Activated naive CD4-positive, alpha-beta T cell treated with anti-CD3 and anti-CD28 coated beads for 36 hours (primary cell): ENCODE results near the gene CTTN. TPM values are rescaled to one million over a fixed set of nuclear protein-coding genes. Genes with fewer than 3 reads are reported as not detected.

ENCODE experiments used
- CTCF ChIA-PET: fragments of 350-600 bp; sonication (Branson Sonifier 250); formaldehyde crosslinking; loops from one replicate; lab custom pipeline; 2021; ENCODE audit warnings: antibody characterized with exemption; lab: Charles Lee
- DNase-seq: peaks from one replicate; pipeline ENCODE4 v3.0.0-alpha.2; 2020
- H3K27ac Mint-ChIP-seq: one replicate; pipeline ENCODE4 v1.8.0; 2021; ENCODE audit warnings: mild to moderate bottlenecking, mixed read lengths
- H3K27me3 Mint-ChIP-seq: one replicate; pipeline ENCODE4 v1.8.0; 2021; ENCODE audit warnings: low read depth, mixed read lengths
- H3K36me3 Mint-ChIP-seq: one replicate; pipeline ENCODE4 v1.8.0; 2021; ENCODE audit warnings: low read depth, mixed read lengths
- H3K4me1 Mint-ChIP-seq: one replicate; pipeline ENCODE4 v1.8.0; 2021; ENCODE audit warnings: low read depth, mixed read lengths
- H3K4me3 Mint-ChIP-seq: one replicate; pipeline ENCODE4 v1.8.0; 2021; ENCODE audit warnings: mild to moderate bottlenecking, moderate library complexity, mixed read lengths
- H3K9me3 Mint-ChIP-seq: one replicate; pipeline ENCODE4 v1.8.0; 2021; ENCODE audit warnings: mixed read lengths
- intact Hi-C: fragments of 100-400 bp; cut with micrococcal nuclease; formaldehyde crosslinking; loops from one replicate; pipeline ENCODE4 v1.15.1; 2023
- total RNA-seq, 2 experiments: library from RNA; stranded (reverse); gene quantifications; one replicate each; pipeline ENCODE4 v1.2.3, GENCODE V29; 2021

CTTN gene
- total RNA-seq, 2 experiments from 2014 or later = 44.8 to 52.7 TPM

DNA sequence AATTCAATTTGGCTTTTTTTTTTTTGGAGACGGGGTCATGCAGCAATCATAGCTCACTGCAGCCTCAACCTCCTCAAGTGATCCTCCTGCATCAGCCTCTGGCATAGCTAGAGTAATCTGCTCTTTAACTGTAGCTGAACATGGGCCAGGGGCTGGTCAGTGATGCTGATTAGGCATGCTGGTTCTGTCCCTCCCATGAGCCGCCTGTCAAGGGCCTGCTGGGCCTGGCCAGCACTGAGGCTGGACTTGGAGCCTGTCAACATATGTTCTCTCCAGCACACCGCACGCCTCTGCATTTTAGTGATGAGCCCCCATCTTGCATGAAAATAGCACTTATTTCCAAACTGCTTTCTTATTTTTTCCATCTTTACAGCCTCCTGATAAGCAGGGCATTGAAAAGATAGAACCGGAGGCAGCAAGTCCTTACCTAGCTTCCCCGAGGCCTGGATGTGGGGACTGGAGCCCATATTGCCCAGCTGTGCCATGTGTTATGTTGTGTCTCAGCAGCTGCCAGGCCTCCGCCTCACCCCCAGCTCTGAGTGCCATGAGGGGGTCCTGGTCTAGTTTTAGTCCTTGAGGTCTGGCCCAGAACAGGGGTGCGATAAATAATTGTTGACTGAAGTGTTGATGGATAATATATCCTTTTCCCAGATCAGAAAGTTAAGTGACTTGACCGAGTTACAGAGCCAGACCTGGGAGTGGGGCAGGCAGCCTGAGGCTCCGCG, 80.0 kb downstream of the CTTN start:
- DNase-seq = no peak
- no peak overlapping the region for H3K27ac Mint-ChIP-seq
- H3K4me1 Mint-ChIP-seq = no peaks in the 10 kb centered on the region
- H3K4me3 Mint-ChIP-seq = no peak overlapping the region
- CTCF ChIA-PET = no interaction called here
- H3K27me3 Mint-ChIP-seq = no peaks in the 10 kb centered on the region
- H3K9me3 Mint-ChIP-seq = no peaks in the 10 kb centered on the region
- intact Hi-C loops = no loop called here
- H3K36me3 Mint-ChIP-seq = no peaks in the 10 kb centered on the region

- CTCF ChIA-PET = no interaction called here
- Mint-ChIP-seq H3K9me3 (no peaks in the 10 kb centered on the region), H3K36me3 (no peaks in the 10 kb centered on the region), H3K4me3 (no peak overlapping the region), H3K4me1 (no peaks in the 10 kb centered on the region), H3K27me3 (no peaks in the 10 kb centered on the region), H3K27ac (no peak overlapping the region)
- intact Hi-C loops = no loop called here
- DNase-seq = no peak
Measured at GRCh38 chr11:70480711-70481110, 82.4 kb downstream of the CTTN start.

DNA sequence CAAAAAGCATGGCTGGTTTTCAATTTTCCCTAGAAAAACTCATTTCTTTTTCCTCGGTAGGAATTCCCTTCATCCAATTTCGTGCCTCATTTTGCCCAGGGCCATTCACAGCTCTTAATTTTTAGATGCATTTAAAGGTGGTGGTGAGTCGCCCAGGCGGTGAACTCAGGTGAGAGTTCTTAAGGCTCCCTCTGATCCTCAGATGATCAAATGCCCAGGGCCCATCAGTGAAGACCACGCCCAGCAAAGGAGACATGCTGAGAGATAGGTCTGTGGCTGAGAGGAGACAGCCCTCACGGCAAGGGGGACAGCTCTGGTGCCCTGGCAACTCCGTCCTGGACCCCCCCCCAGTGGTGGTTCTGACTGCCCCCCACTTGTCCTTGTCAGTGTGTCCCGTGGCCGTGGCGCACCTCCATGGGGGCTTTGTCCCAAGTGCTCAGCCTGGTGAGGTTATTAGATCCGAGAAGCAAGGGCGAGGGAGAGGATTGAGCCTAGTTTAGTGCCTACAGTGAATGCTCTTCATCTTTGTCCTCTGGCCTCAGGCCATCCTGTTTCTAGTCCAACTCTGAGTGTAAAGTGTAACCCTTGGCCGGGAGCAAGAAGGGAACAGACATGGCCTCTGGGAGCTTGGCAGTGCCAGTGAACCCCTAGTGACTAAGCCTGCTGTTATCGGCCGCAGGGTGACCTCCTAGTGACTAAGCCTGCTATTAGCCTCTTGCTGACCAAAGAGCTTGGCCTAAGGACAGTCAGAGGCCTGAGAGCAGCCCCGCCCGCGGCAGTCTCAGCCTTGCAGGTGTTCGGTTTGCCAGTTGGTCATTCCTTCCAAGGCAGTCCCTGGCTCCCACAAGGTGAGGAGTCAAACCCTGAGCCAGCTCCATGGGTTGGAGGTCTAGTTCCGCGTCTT, 83.5 kb downstream of the CTTN start:
- Mint-ChIP-seq H3K27ac (no peak overlapping the region), H3K27me3 (no peaks in the 10 kb centered on the region), H3K36me3 (no peaks in the 10 kb centered on the region), H3K4me3 (no peak overlapping the region), H3K4me1 (no peaks in the 10 kb centered on the region), H3K9me3 (no peaks in the 10 kb centered on the region)
- CTCF ChIA-PET = no interaction called here
- no peak for DNase-seq
- intact Hi-C loops = no loop called here

DNA sequence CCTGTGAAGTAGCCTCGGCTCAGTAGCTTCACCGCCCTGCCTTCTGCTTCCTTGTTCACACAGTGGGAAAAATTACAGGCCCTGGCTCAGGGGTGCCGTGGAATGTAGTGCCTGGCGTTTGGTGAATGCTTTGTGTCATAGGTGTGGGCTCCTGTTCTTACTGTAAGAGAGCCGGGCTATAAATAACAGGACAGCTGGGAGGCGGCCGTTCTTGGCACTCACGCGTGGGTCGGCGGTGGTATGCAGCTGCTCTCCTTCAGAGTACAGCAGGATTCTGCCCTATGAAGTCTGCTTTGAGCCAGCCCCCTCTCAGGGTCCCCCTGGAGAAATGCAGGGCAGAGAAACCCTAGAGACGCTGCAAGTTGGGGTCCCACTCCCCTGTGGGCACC, 84.2 kb downstream of the CTTN start:
- Mint-ChIP-seq H3K9me3 (no peaks in the 10 kb centered on the region), H3K4me1 (no peaks in the 10 kb centered on the region), H3K27ac (no peak overlapping the region), H3K4me3 (no peak overlapping the region), H3K27me3 (no peaks in the 10 kb centered on the region), H3K36me3 (no peaks in the 10 kb centered on the region)
- DNase-seq = no peak
- CTCF ChIA-PET = interaction anchor here (0.7 kb wide), 1 partner anchor 1584 kb away, joined by 3 read pairs; no protein-coding TSS in a partner anchor
- intact Hi-C loops = no loop called here

DNA sequence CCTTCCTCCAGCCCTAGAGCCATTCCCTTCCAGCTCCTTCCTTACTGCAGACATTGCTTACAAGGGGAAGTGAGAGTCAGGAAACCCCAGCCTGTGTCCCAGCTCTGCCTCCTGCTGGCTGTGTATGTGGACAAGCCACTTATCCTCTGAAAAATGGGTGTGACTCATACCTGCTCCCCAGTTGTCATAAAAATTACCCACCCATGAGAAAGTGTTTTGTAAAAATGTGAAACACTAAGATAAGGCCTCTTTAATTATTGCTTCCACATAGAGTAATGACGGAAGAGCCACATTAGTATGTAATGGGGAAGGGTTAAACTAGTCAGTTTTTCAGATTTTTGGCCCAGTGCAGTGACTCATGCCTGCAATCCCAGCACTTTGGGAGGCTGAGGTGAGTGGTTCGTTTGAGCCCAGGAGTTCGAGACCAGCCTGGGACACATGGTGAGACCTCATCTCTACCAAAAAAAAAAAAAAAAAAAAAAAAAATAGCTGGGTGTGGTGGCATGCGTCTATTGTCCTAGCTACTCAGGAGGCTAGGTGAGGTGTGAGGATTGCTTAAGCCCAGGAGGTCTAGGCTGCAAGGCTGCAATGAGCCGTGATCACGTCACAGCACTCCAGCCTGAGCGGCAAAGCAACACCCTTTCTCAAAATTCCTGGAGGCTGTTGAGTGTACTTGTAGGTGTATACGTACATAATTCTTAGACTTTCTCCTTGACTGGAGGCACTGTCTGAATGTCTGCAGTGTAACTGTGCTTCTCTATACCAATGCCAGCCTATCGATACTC, 84.9 kb downstream of the CTTN start:
- no peaks in the 10 kb centered on the region for H3K36me3 Mint-ChIP-seq
- no peak for DNase-seq
- H3K4me1 Mint-ChIP-seq = no peaks in the 10 kb centered on the region
- H3K27me3 Mint-ChIP-seq = no peaks in the 10 kb centered on the region
- intact Hi-C loops = no loop called here
- no peak overlapping the region for H3K27ac Mint-ChIP-seq
- H3K9me3 Mint-ChIP-seq = no peaks in the 10 kb centered on the region
- CTCF ChIA-PET = interaction anchor here (0.7 kb wide), 1 partner anchor 1584 kb away, joined by 3 read pairs; no protein-coding TSS in a partner anchor
- H3K4me3 Mint-ChIP-seq = no peak overlapping the region

DNA sequence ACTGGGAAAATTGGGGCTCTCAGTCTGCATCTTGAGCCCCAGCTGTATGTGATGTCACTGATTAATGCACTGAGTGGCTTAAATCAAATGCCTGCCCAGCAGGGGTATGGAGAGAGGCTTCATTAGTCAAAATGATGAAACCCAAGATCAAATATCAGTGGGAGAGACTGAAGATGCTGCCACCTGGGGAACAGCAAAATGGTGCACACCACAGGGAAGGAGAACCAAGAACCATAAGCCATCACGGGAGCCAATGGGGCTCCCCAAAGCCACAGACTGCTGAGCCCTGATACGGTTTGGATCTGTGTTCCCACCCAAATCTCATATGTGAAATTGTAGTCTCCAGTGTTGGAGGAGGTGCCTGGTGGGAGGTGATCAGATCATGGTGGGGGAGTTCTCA, 85.6 kb downstream of the CTTN start:
- Mint-ChIP-seq H3K27me3 (no peaks in the 10 kb centered on the region), H3K4me3 (no peak overlapping the region), H3K4me1 (no peaks in the 10 kb centered on the region), H3K9me3 (peaks cover 1% of the 10 kb centered on the region), H3K27ac (no peak overlapping the region), H3K36me3 (no peaks in the 10 kb centered on the region)
- CTCF ChIA-PET = no interaction called here
- intact Hi-C loops = no loop called here
- DNase-seq = no peak

- CTCF ChIA-PET = no interaction called here
- no peaks in the 10 kb centered on the region for H3K36me3 Mint-ChIP-seq
- intact Hi-C loops = no loop called here
Measured at GRCh38 chr11:70485326-70486025, 87.1 kb downstream of the CTTN start.

DNA sequence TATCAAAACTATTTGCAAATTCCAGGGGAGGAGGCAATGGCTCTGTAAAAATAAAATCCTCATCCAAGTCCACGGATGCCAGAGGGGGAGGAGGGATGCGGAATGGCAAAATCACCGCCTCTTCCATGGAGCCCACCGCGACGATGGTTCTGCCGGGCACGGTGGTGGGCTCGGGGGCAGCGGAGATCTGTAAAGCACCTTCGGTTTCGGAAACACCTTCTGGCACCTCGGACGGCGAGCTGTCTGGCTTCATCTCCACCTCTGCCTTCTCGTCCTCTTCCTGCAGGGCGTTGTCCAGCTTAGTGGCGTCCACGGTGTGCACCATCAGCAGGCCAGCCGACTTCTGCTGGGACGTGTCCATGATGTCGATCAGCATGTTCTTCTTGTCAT, 87.7 kb downstream of the CTTN start:
- H3K4me1 Mint-ChIP-seq = no peaks in the 10 kb centered on the region

More at GRCh38 chr11:70485326-70486025, 87.1 kb downstream of the CTTN start:
- H3K4me3 Mint-ChIP-seq = no peak overlapping the region
- H3K4me1 Mint-ChIP-seq = no peaks in the 10 kb centered on the region
- H3K9me3 Mint-ChIP-seq = peaks cover 2% of the 10 kb centered on the region
- DNase-seq = no peak
- no peak overlapping the region for H3K27ac Mint-ChIP-seq
- H3K27me3 Mint-ChIP-seq = no peaks in the 10 kb centered on the region

More for the DNA sequence above, 87.7 kb downstream of the CTTN start:
- no peak for DNase-seq
- Mint-ChIP-seq H3K4me3 (no peak overlapping the region), H3K27me3 (no peaks in the 10 kb centered on the region), H3K9me3 (peaks cover 7% of the 10 kb centered on the region), H3K36me3 (no peaks in the 10 kb centered on the region), H3K27ac (no peak overlapping the region)
- intact Hi-C loops = no loop called here
- CTCF ChIA-PET = no interaction called here

Other genes starting within 250 kb of the CTTN start
- gene FADD, start 195.2 kb upstream of the CTTN start, total RNA-seq = 10 to 100 TPM; 23.6 to 24.4 TPM
- 10 to 100 TPM; 15.9 to 21.7 TPM for gene PPFIA1, start 127.8 kb upstream of the CTTN start, total RNA-seq